ENCODE data around the gene SRBD1. TPM values are rescaled to one million over a fixed set of nuclear protein-coding genes. Genes with fewer than 3 reads are reported as not detected.

SRBD1 gene
- total and polyA plus RNA-seq, 2 of the 8 experiments (the other 6 are each of a cell fraction or from before 2014, with no cell fraction given) = 4.6 to 20.0 TPM

DNA sequence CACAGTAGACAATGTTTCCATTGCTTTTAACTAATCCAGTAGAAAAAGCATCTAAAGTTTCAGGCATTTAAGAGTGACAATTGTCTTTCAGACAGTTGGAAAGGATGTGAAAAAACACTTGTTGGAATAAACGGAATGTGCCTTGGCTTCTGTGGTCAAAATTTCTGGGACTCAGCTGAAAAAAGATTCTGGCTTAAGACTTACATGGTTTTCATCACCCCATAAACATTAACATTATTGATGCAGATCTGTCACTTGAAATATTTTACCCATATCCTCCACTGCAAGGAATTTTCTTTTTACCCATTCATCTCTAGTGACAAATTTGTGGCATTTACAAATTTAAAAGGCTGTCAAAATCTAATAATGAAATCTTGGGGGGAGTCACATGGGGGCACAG, 166.0 kb downstream of the SRBD1 start (continued):
- TF ChIP-seq, protein P1, sequence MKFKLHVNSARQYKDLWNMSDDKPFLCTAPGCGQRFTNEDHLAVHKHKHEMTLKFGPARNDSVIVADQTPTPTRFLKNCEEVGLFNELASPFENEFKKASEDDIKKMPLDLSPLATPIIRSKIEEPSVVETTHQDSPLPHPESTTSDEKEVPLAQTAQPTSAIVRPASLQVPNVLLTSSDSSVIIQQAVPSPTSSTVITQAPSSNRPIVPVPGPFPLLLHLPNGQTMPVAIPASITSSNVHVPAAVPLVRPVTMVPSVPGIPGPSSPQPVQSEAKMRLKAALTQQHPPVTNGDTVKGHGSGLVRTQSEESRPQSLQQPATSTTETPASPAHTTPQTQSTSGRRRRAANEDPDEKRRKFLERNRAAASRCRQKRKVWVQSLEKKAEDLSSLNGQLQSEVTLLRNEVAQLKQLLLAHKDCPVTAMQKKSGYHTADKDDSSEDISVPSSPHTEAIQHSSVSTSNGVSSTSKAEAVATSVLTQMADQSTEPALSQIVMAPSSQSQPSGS (IDR thresholded peaks at IDR 0.05; ENCODE audit: low read length) = no peak
- no peak for TF ChIP-seq SP1 (IDR thresholded peaks at IDR 0.05; ENCODE audit: low read depth, low read length)
- TF ChIP-seq, protein P2, sequence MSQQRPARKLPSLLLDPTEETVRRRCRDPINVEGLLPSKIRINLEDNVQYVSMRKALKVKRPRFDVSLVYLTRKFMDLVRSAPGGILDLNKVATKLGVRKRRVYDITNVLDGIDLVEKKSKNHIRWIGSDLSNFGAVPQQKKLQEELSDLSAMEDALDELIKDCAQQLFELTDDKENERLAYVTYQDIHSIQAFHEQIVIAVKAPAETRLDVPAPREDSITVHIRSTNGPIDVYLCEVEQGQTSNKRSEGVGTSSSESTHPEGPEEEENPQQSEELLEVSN (IDR thresholded peaks at IDR 0.05) = no peak
- no peak for TF ChIP-seq RAD21 (IDR thresholded peaks at IDR 0.05 in 1 of 2, conservative IDR thresholded peaks at IDR 0.05 in 1 of 2; ENCODE audit: low read depth in 2 of 2, low read length in 2 of 2)

Data from H1 (cell line).